Measurements from ENCODE around the gene RERE. TPM values are rescaled to one million over a fixed set of nuclear protein-coding genes. Genes with fewer than 3 reads are reported as not detected.

RERE gene
- total RNA-seq, 2 experiments from 2014 or later, result 73.1 to 211 TPM

GRCh38 chr1:8342325-8342724 is 475.1 kb downstream of the RERE start:
- no peaks in the 10 kb centered on the region for H3K36me3 ChIP-seq (ENCODE audit: insufficient read depth, low read length)
- ChIA-PET CTCF (ENCODE audit: unreplicated experiment) (interaction anchor here (0.6 kb wide), 1 partner anchor 14 kb away, joined by 3 read pairs; no protein-coding TSS in a partner anchor), POLR2A (interaction anchor here (0.6 kb wide), 1 partner anchor 61 kb away, joined by 4 read pairs; no protein-coding TSS in a partner anchor)
- H3K79me2 ChIP-seq (ENCODE audit: insufficient read depth, low read depth, low read length), result no peaks in the 10 kb centered on the region
- no peak overlapping the region for H3K4me2 ChIP-seq (ENCODE audit: low read length)
- no peak for DNase-seq (ENCODE audit: low spot score)
- TF ChIP-seq CTCF (conservative IDR thresholded peaks at IDR 0.05; ENCODE audit: low read length) (no peak), EZH2phosphoT487 (IDR thresholded peaks at IDR 0.05; ENCODE audit: borderline replicate concordance, low read depth, low read length) (no peak)
- H3K4me1 ChIP-seq (ENCODE audit: insufficient read depth, low read length, poor library complexity, severe bottlenecking), result no peaks in the 10 kb centered on the region
- intact Hi-C loops (cut with micrococcal nuclease; ENCODE audit: unreplicated experiment), result no loop called here
- no peak overlapping the region for H3K27ac ChIP-seq (ENCODE audit: low read depth, low read length, poor library complexity, severe bottlenecking)
- no peaks in the 10 kb centered on the region for H4K20me1 ChIP-seq (ENCODE audit: insufficient read depth, low read length)
- H3K9me2 ChIP-seq (ENCODE audit: insufficient read depth, low read length), result no peaks in the 10 kb centered on the region
- no peak overlapping the region for H3K4me3 ChIP-seq (ENCODE audit: low read depth, low read length, poor library complexity, severe bottlenecking)
- no peaks in the 10 kb centered on the region for H3K9me3 ChIP-seq (ENCODE audit: low read length)
- BruUV-seq (replicated peaks), result no TSS peak
- no peak overlapping the region for H2AFZ ChIP-seq (ENCODE audit: low read length)

GRCh38 chr1:8340448-8340847 is 477.0 kb downstream of the RERE start:
- intact Hi-C loops (cut with micrococcal nuclease; ENCODE audit: unreplicated experiment), result no loop called here
- no TSS peak for BruUV-seq (replicated peaks)
- DNase-seq (ENCODE audit: low spot score), result no peak

More at GRCh38 chr1:8340448-8340847, 477.0 kb downstream of the RERE start:
- Histone ChIP-seq H3K9me3 (ENCODE audit: low read length) (no peaks in the 10 kb centered on the region), H3K36me3 (ENCODE audit: insufficient read depth, low read length) (no peaks in the 10 kb centered on the region), H3K4me3 (ENCODE audit: low read depth, low read length, poor library complexity, severe bottlenecking) (no peak overlapping the region), H3K4me2 (ENCODE audit: low read length) (no peak overlapping the region), H3K9me2 (ENCODE audit: insufficient read depth, low read length) (no peaks in the 10 kb centered on the region), H2AFZ (ENCODE audit: low read length) (no peak overlapping the region), H4K20me1 (ENCODE audit: insufficient read depth, low read length) (no peaks in the 10 kb centered on the region), H3K27ac (ENCODE audit: low read depth, low read length, poor library complexity, severe bottlenecking) (no peak overlapping the region), H3K79me2 (ENCODE audit: insufficient read depth, low read depth, low read length) (no peaks in the 10 kb centered on the region), H3K4me1 (ENCODE audit: insufficient read depth, low read length, poor library complexity, severe bottlenecking) (no peaks in the 10 kb centered on the region)
- TF ChIP-seq CTCF (conservative IDR thresholded peaks at IDR 0.05; ENCODE audit: low read length) (no peak), EZH2phosphoT487 (IDR thresholded peaks at IDR 0.05; ENCODE audit: borderline replicate concordance, low read depth, low read length) (no peak)
- POLR2A ChIA-PET, result no interaction called here
- CTCF ChIA-PET (ENCODE audit: unreplicated experiment), result no interaction called here

All from OCI-LY7 (cell line).